ENCODE results near the gene KCTD19. TPM values are rescaled to one million over a fixed set of nuclear protein-coding genes. Genes with fewer than 3 reads are reported as not detected.

Gene KCTD19
- total RNA-seq, 4 donors from 2014 or later: 0.09 TPM; not detected in 3

- TF ChIP-seq POLR2A (IDR thresholded peaks at IDR 0.05): no peak
- TF ChIP-seq CTCF (IDR thresholded peaks at IDR 0.05): no peak
- no peak for DNase-seq
- Histone ChIP-seq H3K4me3 (no peak overlapping the region), H3K9me3 (no peaks in the 10 kb centered on the region), H3K4me1 (peaks cover 4 to 15% (median 5%) of the 10 kb centered on the region in 3 donors), H3K27ac (peak overlapping the region in 3 of 4 donors; percentile 7 to 49 (median 17)), H3K27me3 (no peaks in the 10 kb centered on the region), H3K36me3 (no peaks in the 10 kb centered on the region)
- intact Hi-C loops (cut with DNase I): no loop called here
- WGBS, 2 donors: 65 to 73% methylated on average over 8 to 10 of the region's 11 CpGs
Measured at GRCh38 chr16:67301080-67301782, 25.3 kb downstream of the KCTD19 start.

GRCh38 chr16:67299269-67299668 lies 27.3 kb downstream of the KCTD19 start:
- Histone ChIP-seq H3K9me3 (no peaks in the 10 kb centered on the region), H3K4me1 (peaks cover 4 to 15% (median 5%) of the 10 kb centered on the region in 3 donors), H3K27ac (no peak overlapping the region), H3K4me3 (no peak overlapping the region), H3K36me3 (no peaks in the 10 kb centered on the region), H3K27me3 (peaks cover 0 to 4% (median 0%) of the 10 kb centered on the region in 4 donors)
- DNase-seq: no peak
- WGBS, 2 donors: 89% methylated on average over 14 of the region's 15 CpGs; no CpG with 5 or more reads in 1 of the 2 donors
- no peak for TF ChIP-seq CTCF (IDR thresholded peaks at IDR 0.05)
- TF ChIP-seq POLR2A (IDR thresholded peaks at IDR 0.05): no peak
- intact Hi-C loops (cut with DNase I): no loop called here

DNA sequence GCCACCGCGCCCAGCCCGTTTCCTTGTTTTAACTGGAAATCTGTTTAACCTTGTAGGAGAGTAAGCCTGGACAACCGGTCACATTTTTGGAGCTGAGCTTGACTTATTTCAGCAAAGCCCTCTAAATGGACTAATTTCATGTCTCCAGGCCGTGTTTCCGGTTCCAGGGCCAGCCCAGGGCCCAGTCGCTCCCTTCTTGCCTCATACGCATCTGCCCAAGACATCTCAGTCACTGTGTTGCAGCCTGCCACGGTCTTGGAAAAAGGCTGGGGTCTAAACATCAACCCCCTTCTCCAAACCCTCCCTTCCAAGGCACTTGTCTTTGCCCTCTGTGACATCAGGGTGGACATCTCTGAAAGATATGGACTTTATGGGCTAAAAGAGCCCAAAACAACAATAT lies 28.3 kb downstream of the KCTD19 start:
- no peak for DNase-seq
- 92 to 94% methylated on average over 6 to 7 of the region's 9 CpGs for WGBS, 2 donors
- H3K36me3 ChIP-seq: no peaks in the 10 kb centered on the region
- intact Hi-C loops (cut with DNase I): no loop called here
- no peak overlapping the region for H3K27ac ChIP-seq
- H3K9me3 ChIP-seq: no peaks in the 10 kb centered on the region
- TF ChIP-seq CTCF (IDR thresholded peaks at IDR 0.05): no peak
- TF ChIP-seq POLR2A (IDR thresholded peaks at IDR 0.05): no peak
- peaks cover 4 to 15% (median 5%) of the 10 kb centered on the region in 3 donors for H3K4me1 ChIP-seq
- H3K4me3 ChIP-seq: no peak overlapping the region
- peaks cover 0 to 5% (median 0%) of the 10 kb centered on the region in 4 donors for H3K27me3 ChIP-seq

DNA sequence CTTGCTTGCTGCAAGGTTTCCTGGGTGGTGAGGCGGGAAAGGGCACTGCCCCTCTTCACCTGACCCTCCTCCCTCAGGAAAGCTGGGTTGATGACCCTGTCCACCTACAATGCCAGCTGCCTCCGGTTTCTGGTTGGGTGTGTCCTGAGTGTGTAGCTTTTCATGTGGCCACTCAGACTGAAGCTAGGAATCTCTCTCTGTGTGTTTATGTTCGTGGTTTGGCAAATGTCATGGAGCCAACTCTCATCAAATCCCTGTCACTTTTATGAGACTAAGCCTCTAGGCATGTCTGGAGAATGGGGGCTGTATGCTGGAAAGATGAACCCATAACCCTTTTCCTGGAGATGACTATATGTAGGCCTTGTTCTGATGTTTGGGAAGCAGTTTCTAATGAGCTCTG lies 30.1 kb downstream of the KCTD19 start:
- Histone ChIP-seq H3K9me3 (no peaks in the 10 kb centered on the region), H3K27ac (no peak overlapping the region), H3K4me1 (peaks cover 3 to 7% (median 3%) of the 10 kb centered on the region in 3 donors), H3K36me3 (no peaks in the 10 kb centered on the region), H3K27me3 (peaks cover 0 to 5% (median 0%) of the 10 kb centered on the region in 4 donors), H3K4me3 (no peak overlapping the region)
- 30 to 31% methylated on average over 2 to 3 of the region's 3 CpGs for WGBS, 2 donors
- TF ChIP-seq POLR2A (IDR thresholded peaks at IDR 0.05) (no peak), CTCF (IDR thresholded peaks at IDR 0.05) (no peak)
- intact Hi-C loops (cut with DNase I): no loop called here
- no peak for DNase-seq

GRCh38 chr16:67294938-67295361 lies 31.6 kb downstream of the KCTD19 start:
- no peak overlapping the region for H3K27ac ChIP-seq
- no peak for DNase-seq

More at GRCh38 chr16:67294938-67295361, 31.6 kb downstream of the KCTD19 start:
- Histone ChIP-seq H3K4me3 (no peak overlapping the region), H3K36me3 (no peaks in the 10 kb centered on the region), H3K27me3 (peaks cover 0 to 5% (median 0%) of the 10 kb centered on the region in 4 donors), H3K4me1 (no peaks in the 10 kb centered on the region), H3K9me3 (no peaks in the 10 kb centered on the region)
- TF ChIP-seq CTCF (IDR thresholded peaks at IDR 0.05) (no peak), POLR2A (IDR thresholded peaks at IDR 0.05) (no peak)
- intact Hi-C loops (cut with DNase I): no loop called here
- WGBS, 2 donors: 63 to 69% methylated on average over 6 to 7 of the region's 7 CpGs

All from esophagus squamous epithelium (tissue), 5 donors.